HG03439 (cell line): Measurements from ENCODE around the gene MACROD2.

Experiments
- ATAC-seq: cut with Tn5 transposase; IDR thresholded peaks from one replicate; pipeline ENCODE4 v1.9.1; 2021; ENCODE audit warnings: mild to moderate bottlenecking, moderate library complexity; ENCODE audit not compliant: unreplicated experiment

The MACROD2 gene

DNA sequence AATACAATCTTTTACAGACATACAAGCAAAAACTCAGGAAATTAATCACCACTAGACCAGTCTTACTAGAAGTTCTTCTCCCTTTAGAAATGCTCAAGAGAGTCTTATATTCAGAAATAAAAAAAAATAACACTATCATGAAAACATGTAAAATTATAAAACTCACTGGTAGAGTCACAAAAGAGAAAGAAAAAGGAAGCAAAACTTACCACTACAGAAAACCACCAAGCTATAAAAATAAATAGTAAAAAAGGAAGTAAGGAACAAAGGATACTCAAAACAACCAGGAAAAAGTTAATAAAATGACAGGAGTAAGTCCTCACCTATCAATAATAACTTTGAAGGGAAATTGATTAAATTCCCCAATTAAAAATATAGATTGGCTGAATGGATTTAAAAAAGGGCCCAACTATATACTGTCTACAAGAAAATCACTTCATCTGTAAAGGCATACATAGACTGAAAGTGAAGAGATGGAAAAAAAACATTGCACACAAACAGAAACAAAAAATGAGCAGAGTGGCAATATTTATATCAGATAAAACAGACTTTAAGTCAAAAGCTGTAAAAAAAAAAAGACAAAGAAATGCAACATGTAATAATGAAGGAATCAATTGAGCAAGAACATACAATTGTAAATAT lies 2088.4 kb downstream of the MACROD2 start:
- no peak for ATAC-seq

DNA sequence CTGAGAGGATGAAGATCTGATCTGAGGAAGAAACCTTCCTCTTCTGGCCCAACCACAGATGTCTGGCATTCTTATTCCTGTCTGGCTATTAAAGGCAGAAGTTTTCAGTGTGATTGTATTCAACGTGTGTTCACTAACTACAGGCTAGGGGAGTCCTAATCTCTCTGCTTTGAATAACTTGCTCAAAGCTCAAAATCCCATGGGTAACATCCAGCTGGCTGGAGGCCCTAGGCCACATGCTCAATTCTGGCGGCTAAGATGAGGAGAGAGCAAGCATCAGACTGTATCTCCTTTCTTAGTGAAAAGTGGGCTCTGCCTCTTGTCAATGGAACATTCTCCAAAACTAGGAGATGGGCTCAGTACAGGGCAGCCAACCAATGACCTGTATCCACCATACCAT lies 2099.9 kb downstream of the MACROD2 start:
- no peak for ATAC-seq

DNA sequence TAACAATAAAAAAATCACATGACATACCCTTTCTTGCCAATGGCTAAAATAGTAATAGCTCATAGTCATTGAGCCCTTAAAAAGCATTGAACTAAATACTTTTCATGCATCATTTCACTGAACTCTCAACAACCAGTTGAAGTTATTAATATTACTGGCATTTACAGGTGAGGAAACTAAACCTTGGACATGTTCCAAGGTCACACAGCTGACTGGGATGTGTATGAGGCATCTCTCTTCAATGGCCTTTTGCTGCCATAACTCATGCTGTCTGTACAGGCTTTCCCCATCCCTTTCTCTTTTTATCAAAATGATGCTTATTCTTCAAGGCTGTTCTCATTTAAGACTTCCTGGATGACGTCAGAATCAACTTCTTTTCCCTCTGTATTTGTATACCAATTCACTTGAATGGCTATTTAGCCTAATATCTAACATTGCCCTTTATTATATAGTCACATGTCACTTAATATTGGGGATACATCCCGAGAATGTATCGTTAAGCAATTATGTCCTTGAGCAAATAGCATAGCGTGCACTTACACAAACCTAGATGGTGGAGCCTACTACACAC lies 2101.5 kb downstream of the MACROD2 start:
- ATAC-seq, result no peak

DNA sequence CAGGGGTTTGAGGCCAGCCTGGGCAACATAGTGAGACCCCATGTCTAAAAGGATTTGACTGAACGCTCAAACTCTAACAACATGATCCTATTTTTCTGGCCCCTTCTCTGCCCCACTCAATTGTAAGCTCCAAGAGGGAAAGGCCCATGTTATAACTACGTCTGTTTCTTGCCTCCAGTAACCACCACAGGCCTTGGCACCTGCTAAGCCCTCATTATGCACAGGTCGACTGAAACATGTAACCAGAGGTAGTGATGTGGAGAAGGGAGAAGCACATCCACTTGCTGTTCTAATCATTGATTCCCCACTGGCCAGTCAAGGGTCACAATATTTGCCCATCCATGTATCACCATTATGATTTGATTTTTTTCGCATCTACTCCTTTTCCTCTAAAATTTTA lies 2102.5 kb downstream of the MACROD2 start:
- no peak for ATAC-seq

- ATAC-seq, result no peak
Measured at GRCh38 chr20:16098890-16099639, 2103.7 kb downstream of the MACROD2 start.

- no peak for ATAC-seq
Measured at GRCh38 chr20:16100111-16100510, 2104.8 kb downstream of the MACROD2 start.

DNA sequence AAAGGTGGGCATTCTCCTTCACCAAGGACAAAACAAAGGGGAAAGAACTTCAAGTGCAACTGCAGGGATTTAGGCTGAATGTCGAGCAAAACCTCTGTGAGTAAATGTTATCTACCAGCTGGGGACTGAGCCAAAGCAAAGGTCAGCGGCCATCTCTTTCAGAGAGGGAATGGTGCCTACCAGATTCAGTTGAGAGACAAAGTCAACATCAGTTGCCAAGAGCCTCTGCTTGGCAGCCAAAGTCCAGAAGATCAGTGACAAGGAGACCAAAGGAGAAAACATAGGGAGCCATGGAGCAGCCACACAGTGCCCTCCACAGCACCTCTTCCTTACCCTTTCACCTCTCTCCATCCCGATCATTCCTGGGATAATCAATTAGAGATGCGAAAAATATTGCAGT lies 2105.5 kb downstream of the MACROD2 start:
- no peak for ATAC-seq
